ENCODE data around the gene TBC1D4.
"Not testable (repeated sequence)": the region's sequence is repeated elsewhere in the genome, so short reads cannot be mapped to it uniquely, and the experiment has no call there.

TBC1D4 gene

GRCh38 chr13:75352641-75353327 is 129.2 kb downstream of the TBC1D4 start:
- DNase-seq: no peak

GRCh38 chr13:75351538-75351937 is 130.4 kb downstream of the TBC1D4 start:
- not testable (repeated sequence) for DNase-seq

- DNase-seq: no peak
These were observed 134.0 kb downstream of the TBC1D4 start for GRCh38 chr13:75347925-75348324.

GRCh38 chr13:75347457-75347856 is 134.5 kb downstream of the TBC1D4 start:
- no peak for DNase-seq

GRCh38 chr13:75345193-75345592 is 136.8 kb downstream of the TBC1D4 start:
- DNase-seq: no peak

GRCh38 chr13:75341028-75341427 is 140.9 kb downstream of the TBC1D4 start:
- no peak for DNase-seq

- no peak for DNase-seq
These were observed 142.2 kb downstream of the TBC1D4 start for GRCh38 chr13:75339635-75340374.

GRCh38 chr13:75334634-75335447 is 147.1 kb downstream of the TBC1D4 start:
- no peak for DNase-seq

GRCh38 chr13:75333103-75333502 is 148.9 kb downstream of the TBC1D4 start:
- DNase-seq: no peak

GRCh38 chr13:75331792-75332349 is 150.1 kb downstream of the TBC1D4 start:
- no peak for DNase-seq

GRCh38 chr13:75330770-75331169 is 151.2 kb downstream of the TBC1D4 start:
- DNase-seq: no peak

GRCh38 chr13:75329723-75330122 is 152.2 kb downstream of the TBC1D4 start:
- no peak for DNase-seq

- DNase-seq: no peak
These were observed 152.9 kb downstream of the TBC1D4 start for GRCh38 chr13:75329097-75329496.

GRCh38 chr13:75327135-75327510 is 154.8 kb downstream of the TBC1D4 start:
- no peak for DNase-seq

GRCh38 chr13:75326173-75327134 is 155.5 kb downstream of the TBC1D4 start:
- no peak for DNase-seq

GRCh38 chr13:75325711-75326110 is 156.3 kb downstream of the TBC1D4 start:
- DNase-seq: no peak

- DNase-seq: no peak
These were observed 157.5 kb downstream of the TBC1D4 start for GRCh38 chr13:75324413-75324940.

- DNase-seq: no peak
These were observed 160.9 kb downstream of the TBC1D4 start for GRCh38 chr13:75321084-75321483.

- DNase-seq: no peak
These were observed 162.7 kb downstream of the TBC1D4 start for GRCh38 chr13:75319254-75319653.

- DNase-seq: no peak
These were observed 163.7 kb downstream of the TBC1D4 start for GRCh38 chr13:75318138-75318833.

- no peak for DNase-seq
These were observed 165.5 kb downstream of the TBC1D4 start for GRCh38 chr13:75316427-75316826.
